Measurements from ENCODE around the gene IL2RA.
A peak's percentile ranks its signal among the peaks of the same experiment; 100 is the strongest.

Gene IL2RA

GRCh38 chr10:6056411-6057135, 5.6 kb downstream of the IL2RA start:
- Histone ChIP-seq H3K4me3 (ENCODE audit: low read depth, low read length, poor library complexity, severe bottlenecking) (peak overlapping the region; percentile 16), H2AFZ (ENCODE audit: low read length) (no peak overlapping the region), H3K9ac (ENCODE audit: low read length) (peak overlapping the region; percentile 24; the same call in 1 of the 2 replicates), H3K4me2 (ENCODE audit: low read length) (peak overlapping the region; percentile 59; the same call in 1 of the 2 replicates), H3K79me2 (ENCODE audit: insufficient read depth, low read length) (peaks cover 29% of the 10 kb centered on the region), H3K27me3 (ENCODE audit: insufficient read depth, low read length) (no peaks in the 10 kb centered on the region), H3K9me3 (ENCODE audit: low read length) (no peaks in the 10 kb centered on the region), H3K9me2 (ENCODE audit: low read depth, low read length) (no peaks in the 10 kb centered on the region), H3K36me3 (ENCODE audit: insufficient read depth, low read length) (peaks cover 37% of the 10 kb centered on the region; the same call in 1 of the 2 replicates), H4K20me1 (ENCODE audit: insufficient read depth, low read length) (no peaks in the 10 kb centered on the region), H3K27ac (ENCODE audit: low read depth, low read length, poor library complexity, severe bottlenecking) (peak overlapping the region; percentile 89), H3F3A (ENCODE audit: insufficient read depth, low read length) (peaks cover 9% of the 10 kb centered on the region; the same call in 1 of the 2 replicates), H3K4me1 (ENCODE audit: insufficient read depth, low read length, severe bottlenecking) (peaks cover 95% of the 10 kb centered on the region)
- TF ChIP-seq EZH2 (IDR thresholded peaks at IDR 0.05; ENCODE audit: borderline replicate concordance, low read length): no peak

DNA sequence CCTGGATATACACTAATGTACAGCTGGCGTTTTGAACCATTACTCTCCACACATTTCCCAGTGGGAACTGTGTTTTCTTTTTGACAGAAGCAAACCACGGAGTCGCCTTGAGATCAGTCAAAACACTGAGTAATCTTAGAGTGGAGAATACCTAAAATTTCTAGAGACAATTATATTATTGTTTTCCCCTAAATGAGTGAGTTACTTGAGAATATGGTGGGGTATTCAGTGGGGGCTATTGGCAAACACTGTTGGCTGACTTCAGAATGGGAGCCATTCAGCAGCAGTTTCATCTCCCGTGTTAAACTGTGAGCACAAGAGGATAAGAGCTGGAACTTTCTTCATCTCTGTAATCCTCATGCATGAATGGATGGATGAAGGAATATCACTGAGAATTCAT, 6.2 kb downstream of the IL2RA start:
- no peak overlapping the region; the same call in 1 of the 2 replicates for H3K4me2 ChIP-seq (ENCODE audit: low read length)
- H3F3A ChIP-seq (ENCODE audit: insufficient read depth, low read length): peaks cover 9% of the 10 kb centered on the region; the same call in 1 of the 2 replicates
- no peak for TF ChIP-seq CTCF (IDR thresholded peaks at IDR 0.05; ENCODE audit: low read length)
- no peak for TF ChIP-seq EZH2 (IDR thresholded peaks at IDR 0.05; ENCODE audit: borderline replicate concordance, low read length)
- peaks cover 92% of the 10 kb centered on the region for H3K4me1 ChIP-seq (ENCODE audit: insufficient read depth, low read length, severe bottlenecking)
- H3K27me3 ChIP-seq (ENCODE audit: insufficient read depth, low read length): no peaks in the 10 kb centered on the region
- peak overlapping the region; percentile 89 for H3K27ac ChIP-seq (ENCODE audit: low read depth, low read length, poor library complexity, severe bottlenecking)
- H4K20me1 ChIP-seq (ENCODE audit: insufficient read depth, low read length): no peaks in the 10 kb centered on the region
- H3K4me3 ChIP-seq (ENCODE audit: low read depth, low read length, poor library complexity, severe bottlenecking): no peak overlapping the region
- no peaks in the 10 kb centered on the region for H3K9me2 ChIP-seq (ENCODE audit: low read depth, low read length)
- H3K79me2 ChIP-seq (ENCODE audit: insufficient read depth, low read length): peaks cover 23% of the 10 kb centered on the region; the same call in 1 of the 2 replicates
- H2AFZ ChIP-seq (ENCODE audit: low read length): no peak overlapping the region
- no peaks in the 10 kb centered on the region for H3K9me3 ChIP-seq (ENCODE audit: low read length)
- H3K36me3 ChIP-seq (ENCODE audit: insufficient read depth, low read length): peaks cover 37% of the 10 kb centered on the region; the same call in 1 of the 2 replicates
- no peak overlapping the region; the same call in 1 of the 2 replicates for H3K9ac ChIP-seq (ENCODE audit: low read length)

GRCh38 chr10:6054884-6055283, 7.3 kb downstream of the IL2RA start:
- Histone ChIP-seq H3K27ac (ENCODE audit: low read depth, low read length, poor library complexity, severe bottlenecking) (peak overlapping the region; percentile 92), H3K4me2 (ENCODE audit: low read length) (peak overlapping the region; percentile 60; the same call in 1 of the 2 replicates), H3K27me3 (ENCODE audit: insufficient read depth, low read length) (no peaks in the 10 kb centered on the region), H3K79me2 (ENCODE audit: insufficient read depth, low read length) (peaks cover 16% of the 10 kb centered on the region; the same call in 1 of the 2 replicates), H3K36me3 (ENCODE audit: insufficient read depth, low read length) (peaks cover 35% of the 10 kb centered on the region; the same call in 1 of the 2 replicates), H4K20me1 (ENCODE audit: insufficient read depth, low read length) (no peaks in the 10 kb centered on the region), H3F3A (ENCODE audit: insufficient read depth, low read length) (peaks cover 9% of the 10 kb centered on the region; the same call in 1 of the 2 replicates), H2AFZ (ENCODE audit: low read length) (no peak overlapping the region), H3K9ac (ENCODE audit: low read length) (no peak overlapping the region; the same call in 1 of the 2 replicates), H3K9me2 (ENCODE audit: low read depth, low read length) (no peaks in the 10 kb centered on the region), H3K4me3 (ENCODE audit: low read depth, low read length, poor library complexity, severe bottlenecking) (no peak overlapping the region), H3K9me3 (ENCODE audit: low read length) (no peaks in the 10 kb centered on the region), H3K4me1 (ENCODE audit: insufficient read depth, low read length, severe bottlenecking) (peaks cover 94% of the 10 kb centered on the region)
- TF ChIP-seq EZH2 (IDR thresholded peaks at IDR 0.05; ENCODE audit: borderline replicate concordance, low read length) (no peak), CTCF (IDR thresholded peaks at IDR 0.05; ENCODE audit: low read length) (no peak)
